Activated CD4-positive, alpha-beta T cell treated with anti-CD3 and anti-CD28 coated beads, Interleukin-2, amount 10 ng/mL, durations not matched to agents 7 days and 5 days (primary cell): ENCODE data around the gene ALDH1A2. TPM values are rescaled to one million over a fixed set of nuclear protein-coding genes. Genes with fewer than 3 reads are reported as not detected.

Experiments used
- CTCF ChIA-PET: fragments of 350-600 bp; sonication (Branson Sonifier 250); formaldehyde crosslinking; loops from one replicate; lab custom pipeline; 2021; ENCODE audit warnings: antibody characterized with exemption; lab: Charles Lee
- POLR2A ChIA-PET: fragments of 350-600 bp; sonication (Branson Sonifier 250); formaldehyde crosslinking; loops from one replicate; lab custom pipeline; 2021; ENCODE audit warnings: antibody characterized with exemption; lab: Charles Lee
- DNase-seq: peaks from one replicate; pipeline ENCODE4 v3.0.0-alpha.2; 2020
- H3K27ac Mint-ChIP-seq: one replicate; pipeline ENCODE4 v1.8.0; 2021; ENCODE audit warnings: mild to moderate bottlenecking, moderate library complexity, mixed read lengths
- H3K27me3 Mint-ChIP-seq: one replicate; pipeline ENCODE4 v1.8.0; 2021; ENCODE audit warnings: mixed read lengths
- H3K36me3 Mint-ChIP-seq: one replicate; pipeline ENCODE4 v1.8.0; 2021; ENCODE audit warnings: low read depth, mixed read lengths
- H3K4me1 Mint-ChIP-seq: one replicate; pipeline ENCODE4 v1.8.0; 2021; ENCODE audit warnings: mixed read lengths
- H3K4me3 Mint-ChIP-seq: one replicate; pipeline ENCODE4 v1.8.0; 2021; ENCODE audit warnings: mild to moderate bottlenecking, moderate library complexity, mixed read lengths
- H3K9me3 Mint-ChIP-seq: one replicate; pipeline ENCODE4 v1.8.0; 2021; ENCODE audit warnings: mixed read lengths
- total RNA-seq, 2 experiments: library from RNA; stranded (reverse); gene quantifications; one replicate each; pipeline ENCODE4 v1.2.3, GENCODE V29; 2021

The ALDH1A2 gene
- total RNA-seq, 2 experiments from 2014 or later, result not detected

DNA sequence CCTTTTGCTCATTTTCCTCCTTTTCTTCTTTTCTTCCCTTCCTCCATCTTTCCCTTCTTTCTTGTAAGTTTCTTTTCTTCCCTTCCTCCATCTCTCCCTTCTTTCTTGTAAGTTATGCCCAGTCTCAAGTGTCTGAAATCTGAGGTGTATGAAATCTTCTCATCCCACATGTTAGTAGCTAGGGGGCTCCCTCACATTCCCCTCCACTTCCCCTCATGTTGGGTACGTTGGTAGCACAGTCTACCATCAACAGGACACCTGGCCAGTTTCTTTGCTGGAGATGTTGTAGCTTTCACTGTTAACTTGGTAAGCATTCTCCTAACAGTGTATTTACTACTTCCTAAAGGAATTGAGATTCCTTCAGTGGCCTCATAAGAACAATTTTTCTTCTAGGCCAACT, 133.9 kb downstream of the ALDH1A2 start:
- Mint-ChIP-seq H3K4me1 (no peaks in the 10 kb centered on the region), H3K9me3 (no peaks in the 10 kb centered on the region), H3K4me3 (no peak overlapping the region), H3K36me3 (no peaks in the 10 kb centered on the region), H3K27me3 (peaks cover 26% of the 10 kb centered on the region), H3K27ac (no peak overlapping the region)
- CTCF ChIA-PET, result no interaction called here
- DNase-seq, result no peak
- POLR2A ChIA-PET, result no interaction called here

DNA sequence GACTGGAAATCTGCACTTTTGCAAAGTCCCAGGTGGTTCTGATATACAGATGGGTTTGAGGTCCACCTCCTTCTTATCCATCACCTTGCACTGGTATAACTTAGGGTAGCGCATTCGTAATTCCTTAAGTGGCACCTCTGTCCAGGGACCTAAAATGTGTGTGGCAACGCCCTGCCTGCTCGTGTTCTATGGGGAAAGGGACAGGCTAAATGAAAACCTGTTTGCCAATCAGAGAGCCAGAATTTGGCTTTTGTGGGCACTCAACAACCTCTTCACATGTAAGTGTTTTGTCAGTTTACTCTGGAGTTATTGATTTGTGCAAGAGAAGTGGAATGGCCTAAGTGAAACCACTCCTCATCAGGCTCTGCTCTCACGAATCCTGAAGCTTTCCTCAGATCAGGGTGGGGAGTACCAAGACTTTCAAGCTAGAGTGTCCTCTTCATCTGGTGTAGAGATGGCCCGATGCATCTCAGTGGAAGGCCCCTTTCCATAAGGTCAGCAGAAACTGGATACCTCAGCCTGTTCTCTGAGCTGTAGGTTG, 138.3 kb downstream of the ALDH1A2 start:
- Mint-ChIP-seq H3K36me3 (no peaks in the 10 kb centered on the region), H3K27me3 (peaks cover 15% of the 10 kb centered on the region), H3K4me3 (no peak overlapping the region), H3K9me3 (no peaks in the 10 kb centered on the region), H3K27ac (no peak overlapping the region), H3K4me1 (no peaks in the 10 kb centered on the region)
- ChIA-PET POLR2A (no interaction called here), CTCF (interaction anchor here (0.5 kb wide), 1 partner anchor 21 kb away, joined by 3 read pairs; no protein-coding TSS in a partner anchor)
- DNase-seq, result no peak

DNA sequence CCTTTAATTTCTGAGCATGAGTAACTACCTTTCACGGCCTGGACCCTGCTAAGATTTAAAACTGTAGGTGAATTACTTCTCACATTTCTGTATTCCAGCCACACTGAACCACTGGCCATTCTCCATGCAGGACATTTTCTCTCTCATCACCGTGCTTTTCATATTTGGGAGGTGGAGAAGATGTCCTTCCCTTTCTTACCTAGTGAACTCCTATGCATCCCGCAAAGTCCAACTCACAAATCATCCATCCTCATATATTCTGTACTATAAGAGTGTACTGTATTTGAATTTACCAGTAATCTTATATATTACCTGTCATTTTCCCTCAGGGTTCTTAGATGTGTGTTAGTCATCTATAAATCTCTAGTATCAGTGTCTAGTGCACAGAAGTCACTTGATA, 139.9 kb downstream of the ALDH1A2 start:
- POLR2A ChIA-PET, result no interaction called here
- H3K4me1 Mint-ChIP-seq, result no peaks in the 10 kb centered on the region
- H3K27me3 Mint-ChIP-seq, result peaks cover 9% of the 10 kb centered on the region
- H3K9me3 Mint-ChIP-seq, result no peaks in the 10 kb centered on the region
- no peak for DNase-seq
- no peaks in the 10 kb centered on the region for H3K36me3 Mint-ChIP-seq
- no peak overlapping the region for H3K4me3 Mint-ChIP-seq
- H3K27ac Mint-ChIP-seq, result no peak overlapping the region
- CTCF ChIA-PET, result no interaction called here

DNA sequence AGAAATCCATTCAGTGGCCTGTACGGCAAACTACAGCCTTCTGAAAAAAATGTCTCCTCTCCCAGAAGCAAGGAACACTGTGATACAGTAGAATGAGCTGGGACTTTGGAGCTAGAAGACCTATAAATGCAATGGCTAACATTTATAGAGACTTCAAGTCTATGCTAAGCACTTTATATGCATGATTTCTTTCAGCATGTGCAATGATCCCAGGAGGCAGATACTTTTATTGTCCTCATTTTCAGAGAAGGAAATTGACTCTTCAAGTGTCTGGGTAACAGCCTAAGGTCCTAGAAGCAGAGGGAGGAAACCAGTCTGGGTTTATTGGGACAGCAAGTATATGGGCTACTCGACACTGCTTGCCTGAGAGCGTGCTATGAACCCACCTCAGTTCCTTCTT, 140.9 kb downstream of the ALDH1A2 start:
- Mint-ChIP-seq H3K27me3 (peaks cover 2% of the 10 kb centered on the region), H3K27ac (no peak overlapping the region), H3K4me1 (no peaks in the 10 kb centered on the region), H3K9me3 (no peaks in the 10 kb centered on the region), H3K36me3 (no peaks in the 10 kb centered on the region), H3K4me3 (no peak overlapping the region)
- no peak for DNase-seq
- ChIA-PET POLR2A (no interaction called here), CTCF (no interaction called here)

DNA sequence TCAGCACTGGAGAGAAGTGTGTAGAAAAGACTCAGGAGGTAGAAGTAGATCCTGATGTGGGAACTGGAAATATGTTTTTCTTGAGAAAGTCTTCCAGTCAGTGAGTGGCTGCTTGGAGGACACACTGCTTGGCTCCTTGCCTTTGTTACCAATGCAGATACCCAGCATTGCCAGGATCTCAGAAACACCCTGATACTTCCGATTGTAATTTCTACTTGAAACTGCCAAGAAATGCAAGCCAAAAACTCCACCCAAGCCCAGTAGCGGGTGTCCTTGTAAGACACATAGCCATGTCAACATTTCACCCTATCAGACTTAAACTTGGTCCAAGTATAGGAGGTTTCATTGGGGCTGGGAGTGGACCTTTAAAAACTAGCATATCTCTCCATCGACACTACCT, 141.8 kb downstream of the ALDH1A2 start:
- Mint-ChIP-seq H3K9me3 (no peaks in the 10 kb centered on the region), H3K4me3 (no peak overlapping the region), H3K36me3 (no peaks in the 10 kb centered on the region), H3K27ac (no peak overlapping the region), H3K4me1 (no peaks in the 10 kb centered on the region), H3K27me3 (no peaks in the 10 kb centered on the region)
- DNase-seq, result no peak
- POLR2A ChIA-PET, result no interaction called here
- CTCF ChIA-PET, result no interaction called here

DNA sequence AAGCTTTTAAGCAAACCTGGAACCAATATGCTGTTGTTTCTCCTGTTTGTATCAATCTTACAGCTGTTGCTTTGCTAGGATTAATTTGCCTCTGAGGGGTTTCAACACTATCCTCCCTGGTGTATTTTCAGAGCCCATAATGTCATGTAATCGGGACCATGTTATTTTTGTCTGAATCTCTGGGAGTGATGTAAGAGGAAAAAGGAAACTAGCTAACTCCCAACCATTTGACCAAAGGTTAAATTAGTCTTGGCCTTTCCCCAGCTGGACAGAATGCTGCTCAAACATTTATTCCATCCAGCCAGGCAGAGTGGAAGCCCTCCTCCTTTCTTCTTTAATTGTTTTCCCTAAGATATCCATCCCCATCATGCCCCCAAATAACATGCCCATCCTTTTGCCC, 142.2 kb downstream of the ALDH1A2 start:
- CTCF ChIA-PET, result no interaction called here
- no peaks in the 10 kb centered on the region for H3K4me1 Mint-ChIP-seq
- POLR2A ChIA-PET, result no interaction called here
- no peaks in the 10 kb centered on the region for H3K9me3 Mint-ChIP-seq
- no peaks in the 10 kb centered on the region for H3K36me3 Mint-ChIP-seq
- no peak overlapping the region for H3K27ac Mint-ChIP-seq
- H3K4me3 Mint-ChIP-seq, result no peak overlapping the region
- no peak for DNase-seq
- no peaks in the 10 kb centered on the region for H3K27me3 Mint-ChIP-seq

DNA sequence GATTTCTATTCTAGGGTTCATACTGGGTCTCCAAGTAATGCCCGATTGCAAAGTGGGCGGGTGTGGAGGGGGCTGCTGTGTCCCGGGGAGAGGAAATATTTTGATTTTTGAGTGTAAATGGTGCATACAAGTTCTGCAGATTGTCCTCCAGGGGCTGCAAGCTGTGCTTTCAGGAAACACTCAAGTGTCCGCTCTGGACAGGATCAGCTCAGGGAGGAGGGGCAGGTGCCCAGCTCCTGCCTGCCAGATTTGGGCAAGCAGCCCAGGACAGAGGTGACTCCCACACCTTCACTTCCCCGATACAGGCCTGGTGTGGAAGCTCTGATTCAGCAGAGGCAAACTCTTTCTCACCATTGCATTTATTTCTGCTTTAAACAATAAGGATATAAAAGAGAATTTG, 142.7 kb downstream of the ALDH1A2 start:
- no peaks in the 10 kb centered on the region for H3K9me3 Mint-ChIP-seq
- no peak overlapping the region for H3K27ac Mint-ChIP-seq
- no peaks in the 10 kb centered on the region for H3K36me3 Mint-ChIP-seq
- no peak overlapping the region for H3K4me3 Mint-ChIP-seq
- H3K4me1 Mint-ChIP-seq, result no peaks in the 10 kb centered on the region
- POLR2A ChIA-PET, result no interaction called here
- CTCF ChIA-PET, result interaction anchor here (1.3 kb wide), 1 partner anchor 9 kb away, joined by 3 read pairs; no protein-coding TSS in a partner anchor
- H3K27me3 Mint-ChIP-seq, result no peaks in the 10 kb centered on the region
- no peak for DNase-seq

DNA sequence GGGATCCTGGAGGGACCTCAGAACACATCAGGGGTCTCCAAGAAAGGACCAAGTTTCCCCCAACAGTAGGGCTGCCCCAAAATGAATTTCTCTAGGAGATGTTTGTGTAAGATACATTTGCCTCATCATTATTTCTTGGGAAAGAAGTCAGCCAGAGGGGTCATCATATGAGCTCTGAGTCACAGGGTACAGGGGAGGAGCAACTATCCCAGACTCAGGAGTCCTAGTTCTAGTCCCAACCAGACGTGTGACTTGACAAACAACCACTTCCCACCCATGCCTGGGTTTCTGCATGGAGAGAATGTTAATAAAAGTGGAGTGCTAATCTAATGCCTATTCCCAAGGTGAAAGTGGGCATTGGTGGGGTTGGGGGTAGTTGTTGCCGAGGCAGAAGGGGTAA, 144.1 kb downstream of the ALDH1A2 start:
- no peak for DNase-seq
- CTCF ChIA-PET, result interaction anchor here (1.3 kb wide), 1 partner anchor 7 kb away, joined by 3 read pairs; no protein-coding TSS in a partner anchor
- POLR2A ChIA-PET, result no interaction called here

DNA sequence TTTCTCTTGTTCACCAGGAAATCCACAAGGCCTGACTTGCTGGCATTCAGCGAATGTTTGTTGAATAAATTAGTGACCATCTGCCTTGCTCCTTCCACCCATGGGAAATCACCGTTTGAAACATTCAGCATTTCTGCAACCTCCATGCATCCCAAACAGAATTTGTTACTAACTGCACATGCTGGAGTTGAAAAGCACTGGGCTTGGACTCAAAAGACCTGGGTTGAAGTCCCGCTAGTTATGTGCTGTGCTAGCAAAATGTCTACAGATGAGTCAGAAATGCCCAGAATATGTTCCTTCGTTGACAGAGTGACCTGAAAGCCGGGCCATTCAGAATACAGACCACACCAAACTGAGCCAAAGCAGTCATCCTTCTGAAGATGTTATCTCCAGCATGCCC, 144.6 kb downstream of the ALDH1A2 start:
- ChIA-PET POLR2A (no interaction called here), CTCF (no interaction called here)
- H3K4me1 Mint-ChIP-seq, result no peaks in the 10 kb centered on the region
- H3K9me3 Mint-ChIP-seq, result no peaks in the 10 kb centered on the region
- H3K27me3 Mint-ChIP-seq, result no peaks in the 10 kb centered on the region
- no peaks in the 10 kb centered on the region for H3K36me3 Mint-ChIP-seq
- DNase-seq, result no peak
- H3K4me3 Mint-ChIP-seq, result no peak overlapping the region
- no peak overlapping the region for H3K27ac Mint-ChIP-seq

More for the DNA sequence above, 144.1 kb downstream of the ALDH1A2 start:
- Mint-ChIP-seq H3K27me3 (no peaks in the 10 kb centered on the region), H3K4me1 (no peaks in the 10 kb centered on the region), H3K36me3 (no peaks in the 10 kb centered on the region), H3K9me3 (no peaks in the 10 kb centered on the region), H3K4me3 (no peak overlapping the region), H3K27ac (no peak overlapping the region)

DNA sequence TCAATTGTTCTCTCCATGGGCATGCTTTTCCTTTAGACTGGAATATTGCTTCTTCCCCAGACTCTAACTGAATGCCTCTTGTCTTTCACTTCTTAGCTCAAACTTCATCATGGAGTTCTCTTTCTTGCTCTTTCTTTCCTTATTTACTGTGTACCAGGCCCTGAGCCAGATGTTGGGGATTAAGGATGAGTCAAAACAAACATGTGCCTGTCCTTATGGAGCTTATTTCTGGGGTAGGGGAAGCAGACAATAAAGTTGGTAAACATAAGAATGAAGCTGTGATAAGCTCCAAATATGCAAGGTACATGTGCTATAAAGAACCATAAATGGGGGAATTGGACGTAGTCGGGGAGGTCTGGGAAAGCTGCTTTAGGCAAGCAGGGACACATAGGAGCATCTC, 145.8 kb downstream of the ALDH1A2 start:
- no peak overlapping the region for H3K4me3 Mint-ChIP-seq
- no peaks in the 10 kb centered on the region for H3K4me1 Mint-ChIP-seq
- ChIA-PET POLR2A (no interaction called here), CTCF (no interaction called here)
- no peaks in the 10 kb centered on the region for H3K9me3 Mint-ChIP-seq
- H3K36me3 Mint-ChIP-seq, result no peaks in the 10 kb centered on the region
- H3K27ac Mint-ChIP-seq, result no peak overlapping the region
- no peaks in the 10 kb centered on the region for H3K27me3 Mint-ChIP-seq
- DNase-seq, result no peak

DNA sequence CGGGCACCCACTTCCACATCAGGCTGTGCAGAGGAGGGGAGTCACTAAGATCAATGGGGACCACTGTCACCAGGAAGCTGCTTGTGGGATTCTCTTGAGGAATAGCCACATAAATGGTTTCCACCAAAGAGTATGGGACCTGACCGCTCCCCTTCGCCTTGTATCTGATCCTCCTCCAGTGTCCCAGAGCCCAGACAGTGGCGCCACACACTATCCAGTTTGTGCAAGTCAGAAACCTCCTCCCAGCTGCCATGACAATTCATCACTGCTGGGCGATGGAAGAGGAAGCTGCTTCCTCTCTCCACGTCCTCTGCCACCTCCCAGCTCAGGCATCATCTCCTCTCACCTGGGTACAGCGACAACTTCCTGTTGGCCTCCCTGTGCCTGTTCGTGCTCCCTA, 147.5 kb downstream of the ALDH1A2 start:
- Mint-ChIP-seq H3K4me1 (no peaks in the 10 kb centered on the region), H3K27ac (no peak overlapping the region), H3K4me3 (no peak overlapping the region), H3K27me3 (no peaks in the 10 kb centered on the region), H3K36me3 (no peaks in the 10 kb centered on the region), H3K9me3 (no peaks in the 10 kb centered on the region)
- no peak for DNase-seq
- CTCF ChIA-PET, result no interaction called here
- POLR2A ChIA-PET, result no interaction called here

DNA sequence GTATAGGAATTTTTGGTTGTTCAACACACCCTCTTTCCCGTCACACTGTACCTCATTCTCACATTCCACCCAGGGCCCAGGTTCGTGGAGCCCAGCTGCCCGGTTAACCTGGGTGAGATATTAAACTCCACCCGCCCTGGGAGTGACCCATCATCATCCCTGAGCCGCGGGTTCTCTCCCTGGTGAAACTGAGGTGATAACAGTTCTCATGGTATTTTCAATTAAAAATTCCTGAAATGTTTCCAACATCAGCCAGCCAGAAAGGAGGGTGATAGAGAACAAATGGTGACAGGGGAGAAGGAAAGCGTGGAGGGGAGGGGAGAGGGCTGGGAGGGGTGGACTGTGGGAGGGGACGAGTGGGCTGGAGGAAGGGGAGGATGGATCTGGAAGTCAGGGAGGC, 148.8 kb downstream of the ALDH1A2 start:
- Mint-ChIP-seq H3K4me3 (no peak overlapping the region), H3K4me1 (no peaks in the 10 kb centered on the region), H3K9me3 (no peaks in the 10 kb centered on the region), H3K27me3 (no peaks in the 10 kb centered on the region), H3K27ac (no peak overlapping the region), H3K36me3 (no peaks in the 10 kb centered on the region)
- POLR2A ChIA-PET, result no interaction called here
- CTCF ChIA-PET, result no interaction called here
- DNase-seq, result no peak

DNA sequence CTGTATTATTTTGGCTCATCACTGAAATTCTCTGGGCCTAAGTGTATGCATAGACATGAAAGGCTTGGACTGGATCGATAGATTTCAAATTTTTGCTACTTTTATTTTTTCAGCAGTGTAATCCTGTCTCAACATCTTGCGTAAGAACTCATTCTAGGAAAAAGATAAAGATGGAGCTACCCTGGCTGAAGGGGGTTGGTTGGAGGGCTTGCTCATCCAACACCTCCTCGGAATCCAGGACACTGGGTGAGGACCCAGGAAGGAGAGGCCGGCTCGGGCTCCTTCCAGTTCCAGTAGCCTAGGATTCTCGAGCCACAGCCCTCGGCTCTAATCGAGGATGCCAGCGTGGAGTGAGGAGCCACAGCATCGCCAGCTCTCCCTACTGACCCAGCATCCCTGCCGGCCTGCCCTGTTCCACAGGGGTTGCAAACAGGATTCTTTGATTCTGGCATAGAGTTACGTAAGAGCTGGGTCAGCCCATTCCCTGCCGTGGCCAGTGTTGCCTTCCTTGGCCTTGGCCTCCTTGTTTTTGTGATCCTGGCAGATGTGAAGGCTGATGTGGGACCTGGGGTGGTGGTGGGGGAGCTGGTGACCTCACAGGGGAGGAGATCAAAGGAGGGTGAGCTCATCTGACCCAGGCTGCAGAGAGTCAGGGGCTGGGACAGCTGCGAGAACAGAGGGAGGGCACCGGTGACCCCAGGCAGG, 149.5 kb downstream of the ALDH1A2 start:
- DNase-seq, result no peak
- Mint-ChIP-seq H3K27me3 (no peaks in the 10 kb centered on the region), H3K36me3 (no peaks in the 10 kb centered on the region), H3K4me3 (no peak overlapping the region), H3K27ac (no peak overlapping the region), H3K9me3 (no peaks in the 10 kb centered on the region), H3K4me1 (no peaks in the 10 kb centered on the region)
- ChIA-PET CTCF (no interaction called here), POLR2A (no interaction called here)
